ENCODE measurements around the gene ANKRD61. TPM values are rescaled to one million over a fixed set of nuclear protein-coding genes. Genes with fewer than 3 reads are reported as not detected.

ANKRD61 gene
- total RNA-seq, 1 donor from 2014 or later: not detected

DNA sequence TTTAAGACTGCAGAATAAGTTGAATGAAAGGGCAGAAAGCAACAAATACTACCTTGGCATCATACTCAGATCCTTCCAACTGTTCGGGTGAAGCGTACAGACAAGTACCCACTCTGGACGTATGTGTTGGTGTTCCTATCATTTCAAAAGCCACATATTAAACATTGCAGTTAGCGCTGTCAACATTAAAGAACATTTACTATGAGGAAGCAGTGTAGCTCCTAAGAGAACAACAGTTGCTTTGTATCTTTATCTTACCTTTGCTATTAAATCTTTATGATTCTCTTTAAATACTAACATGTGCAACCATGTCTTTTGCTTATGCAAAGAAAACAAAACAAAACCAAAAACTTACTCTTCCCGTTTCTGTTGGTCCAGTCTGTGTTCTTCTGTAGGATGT lies 2.6 kb upstream of the ANKRD61 start:
- Mint-ChIP-seq H3K27ac (no peak overlapping the region), H3K4me3 (no peak overlapping the region), H3K4me1 (no peaks in the 10 kb centered on the region), H3K27me3 (ENCODE audit: insufficient read depth, low read depth) (peaks cover 2% of the 10 kb centered on the region), H3K36me3 (peaks cover 36% of the 10 kb centered on the region), H3K9me3 (no peaks in the 10 kb centered on the region)
- Histone ChIP-seq H3K27ac (no peak overlapping the region), H3K27me3 (no peaks in the 10 kb centered on the region), H3K36me3 (peaks cover 7% of the 10 kb centered on the region), H2AFZ (replicated peaks) (no peak overlapping the region), H3K4me3 (no peak overlapping the region), H3F3A (ENCODE audit: low read depth) (peaks cover 37% of the 10 kb centered on the region), H3K4me1 (no peaks in the 10 kb centered on the region), H3K9ac (no peak overlapping the region), H4K20me1 (ENCODE audit: low read depth) (peaks cover 24% of the 10 kb centered on the region), H3K9me3 (ENCODE audit: low read depth) (no peaks in the 10 kb centered on the region), H3K4me2 (no peak overlapping the region), H3K79me2 (ENCODE audit: low read depth) (peaks cover 12% of the 10 kb centered on the region)
- no peak for DNase-seq (ENCODE audit: low spot score)
- TF ChIP-seq EZH2 (IDR thresholded peaks at IDR 0.05) (no peak), EZH2phosphoT487 (IDR thresholded peaks at IDR 0.05) (no peak)
- TF ChIP-seq, protein P1, sequence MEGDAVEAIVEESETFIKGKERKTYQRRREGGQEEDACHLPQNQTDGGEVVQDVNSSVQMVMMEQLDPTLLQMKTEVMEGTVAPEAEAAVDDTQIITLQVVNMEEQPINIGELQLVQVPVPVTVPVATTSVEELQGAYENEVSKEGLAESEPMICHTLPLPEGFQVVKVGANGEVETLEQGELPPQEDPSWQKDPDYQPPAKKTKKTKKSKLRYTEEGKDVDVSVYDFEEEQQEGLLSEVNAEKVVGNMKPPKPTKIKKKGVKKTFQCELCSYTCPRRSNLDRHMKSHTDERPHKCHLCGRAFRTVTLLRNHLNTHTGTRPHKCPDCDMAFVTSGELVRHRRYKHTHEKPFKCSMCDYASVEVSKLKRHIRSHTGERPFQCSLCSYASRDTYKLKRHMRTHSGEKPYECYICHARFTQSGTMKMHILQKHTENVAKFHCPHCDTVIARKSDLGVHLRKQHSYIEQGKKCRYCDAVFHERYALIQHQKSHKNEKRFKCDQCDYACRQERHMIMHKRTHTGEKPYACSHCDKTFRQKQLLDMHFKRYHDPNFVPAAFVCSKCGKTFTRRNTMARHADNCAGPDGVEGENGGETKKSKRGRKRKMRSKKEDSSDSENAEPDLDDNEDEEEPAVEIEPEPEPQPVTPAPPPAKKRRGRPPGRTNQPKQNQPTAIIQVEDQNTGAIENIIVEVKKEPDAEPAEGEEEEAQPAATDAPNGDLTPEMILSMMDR (IDR thresholded peaks at IDR 0.05): no peak

GRCh38 chr7:6031567-6031966 lies 391 bp downstream of the ANKRD61 start:
- Mint-ChIP-seq H3K4me3 (no peak overlapping the region), H3K36me3 (peaks cover 45% of the 10 kb centered on the region), H3K27ac (no peak overlapping the region), H3K9me3 (no peaks in the 10 kb centered on the region), H3K27me3 (ENCODE audit: insufficient read depth, low read depth) (peaks cover 6% of the 10 kb centered on the region), H3K4me1 (no peaks in the 10 kb centered on the region)
- Histone ChIP-seq H3K9me3 (ENCODE audit: low read depth) (no peaks in the 10 kb centered on the region), H3F3A (ENCODE audit: low read depth) (peaks cover 22% of the 10 kb centered on the region), H2AFZ (replicated peaks) (no peak overlapping the region), H3K27me3 (no peaks in the 10 kb centered on the region), H3K4me2 (no peak overlapping the region), H3K27ac (no peak overlapping the region), H3K9ac (no peak overlapping the region), H3K79me2 (ENCODE audit: low read depth) (peaks cover 22% of the 10 kb centered on the region), H4K20me1 (ENCODE audit: low read depth) (peaks cover 24% of the 10 kb centered on the region), H3K4me1 (no peaks in the 10 kb centered on the region), H3K4me3 (no peak overlapping the region), H3K36me3 (peaks cover 7% of the 10 kb centered on the region)
- TF ChIP-seq EZH2phosphoT487 (IDR thresholded peaks at IDR 0.05) (no peak), EZH2 (IDR thresholded peaks at IDR 0.05) (no peak)
- TF ChIP-seq, protein P1 (IDR thresholded peaks at IDR 0.05): no peak
- DNase-seq (ENCODE audit: low spot score): no peak

- Histone ChIP-seq H3K4me1 (no peaks in the 10 kb centered on the region), H3K27me3 (no peaks in the 10 kb centered on the region), H2AFZ (replicated peaks) (no peak overlapping the region), H4K20me1 (ENCODE audit: low read depth) (peaks cover 20% of the 10 kb centered on the region), H3K4me3 (no peak overlapping the region), H3K9me3 (ENCODE audit: low read depth) (no peaks in the 10 kb centered on the region), H3K79me2 (ENCODE audit: low read depth) (peaks cover 22% of the 10 kb centered on the region), H3K4me2 (no peak overlapping the region), H3K9ac (no peak overlapping the region), H3F3A (ENCODE audit: low read depth) (peaks cover 19% of the 10 kb centered on the region), H3K36me3 (peaks cover 7% of the 10 kb centered on the region), H3K27ac (no peak overlapping the region)
- Mint-ChIP-seq H3K9me3 (no peaks in the 10 kb centered on the region), H3K36me3 (peaks cover 47% of the 10 kb centered on the region), H3K4me3 (no peak overlapping the region), H3K27ac (no peak overlapping the region), H3K27me3 (ENCODE audit: insufficient read depth, low read depth) (peaks cover 6% of the 10 kb centered on the region), H3K4me1 (no peaks in the 10 kb centered on the region)
- no peak for TF ChIP-seq EZH2phosphoT487 (IDR thresholded peaks at IDR 0.05)
- no peak for TF ChIP-seq EZH2 (IDR thresholded peaks at IDR 0.05)
- TF ChIP-seq, protein P1 (IDR thresholded peaks at IDR 0.05): no peak
- no peak for DNase-seq (ENCODE audit: low spot score)
These were observed 991 bp downstream of the ANKRD61 start for GRCh38 chr7:6032167-6032566.
